ENCODE results near the gene DENND1A.

GRCh38 chr9:123420592-123421111, 509.3 kb downstream of the DENND1A start:
- TF ChIP-seq, protein P1, sequence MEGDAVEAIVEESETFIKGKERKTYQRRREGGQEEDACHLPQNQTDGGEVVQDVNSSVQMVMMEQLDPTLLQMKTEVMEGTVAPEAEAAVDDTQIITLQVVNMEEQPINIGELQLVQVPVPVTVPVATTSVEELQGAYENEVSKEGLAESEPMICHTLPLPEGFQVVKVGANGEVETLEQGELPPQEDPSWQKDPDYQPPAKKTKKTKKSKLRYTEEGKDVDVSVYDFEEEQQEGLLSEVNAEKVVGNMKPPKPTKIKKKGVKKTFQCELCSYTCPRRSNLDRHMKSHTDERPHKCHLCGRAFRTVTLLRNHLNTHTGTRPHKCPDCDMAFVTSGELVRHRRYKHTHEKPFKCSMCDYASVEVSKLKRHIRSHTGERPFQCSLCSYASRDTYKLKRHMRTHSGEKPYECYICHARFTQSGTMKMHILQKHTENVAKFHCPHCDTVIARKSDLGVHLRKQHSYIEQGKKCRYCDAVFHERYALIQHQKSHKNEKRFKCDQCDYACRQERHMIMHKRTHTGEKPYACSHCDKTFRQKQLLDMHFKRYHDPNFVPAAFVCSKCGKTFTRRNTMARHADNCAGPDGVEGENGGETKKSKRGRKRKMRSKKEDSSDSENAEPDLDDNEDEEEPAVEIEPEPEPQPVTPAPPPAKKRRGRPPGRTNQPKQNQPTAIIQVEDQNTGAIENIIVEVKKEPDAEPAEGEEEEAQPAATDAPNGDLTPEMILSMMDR (IDR thresholded peaks at IDR 0.05): no peak
- no peak for TF ChIP-seq POLR2A (IDR thresholded peaks at IDR 0.05)
